Adrenal gland (tissue), 12 donors: Measurements from ENCODE around the gene EMP1. TPM values are rescaled to one million over a fixed set of nuclear protein-coding genes. Genes with fewer than 3 reads are reported as not detected.
"Not testable (repeated sequence)": the region's sequence is repeated elsewhere in the genome, so short reads cannot be mapped to it uniquely, and the experiment has no call there.

Experiments used
- DNase-seq, 7 donors: peaks; one replicate each; pipeline ENCODE4 v3.0.0-alpha.2; 2019 to 2020
- H3K27ac ChIP-seq, 5 donors: fragments of 200-600 bp; sonication (generic) in 4 of 5; 1 replicate in 3 of 5; 2 replicates in 2 of 5; pipeline versions ENCODE4 v1.5.1 to v1.8.0; 2016 to 2020; ENCODE audit warnings: mild to moderate bottlenecking in 1 of 5
- H3K27me3 ChIP-seq: fragments of 200-600 bp; 2 replicates; pipeline ENCODE4 v1.8.0; 2021
- H3K36me3 ChIP-seq, 2 donors: fragments of 200-600 bp; replicated peaks in 1 of 2; 1 replicate in 1 of 2; 2 replicates in 1 of 2; pipeline versions ENCODE4 v1.5.1 to v1.8.0; 2018 to 2022
- H3K4me1 ChIP-seq, 2 donors: fragments of 200-600 bp; replicated peaks in 1 of 2; 1 replicate in 1 of 2; 2 replicates in 1 of 2; pipeline versions ENCODE4 v1.5.1 to v1.8.0; 2018 to 2021
- H3K4me3 ChIP-seq, 4 donors: fragments of 200-600 bp; sonication (generic) in 3 of 4; one replicate each; pipeline ENCODE4 v1.5.1; 2016 to 2018
- H3K9me3 ChIP-seq, 3 donors: fragments of 200-600 bp; sonication (generic) in 1 of 3; replicated peaks in 1 of 3; 1 replicate in 2 of 3; 2 replicates in 1 of 3; pipeline versions ENCODE4 v1.5.1 to v1.8.0; 2016 to 2021
- POLR2A ChIP-seq, 2 donors: fragments of 450-650 bp; IDR thresholded peaks; one replicate each; pipeline ENCODE4 v1.6.1; 2017; ENCODE audit warnings: antibody characterized with exemption in 2 of 2, mild to moderate bottlenecking in 2 of 2, moderate library complexity in 1 of 2
- WGBS, 4 donors: extraction: QIAGEN DNeasy Blood & Tissue Kit in 2 of 4; methylation state at CpG; one replicate each; pipeline versions ENCODE4 v1.1.5 to v1.1.7; 2013 to 2017; 5-methylcytosine and 5-hydroxymethylcytosine counted together
- intact Hi-C, 2 donors: fragments of 100-400 bp; cut with DNase I; formaldehyde crosslinking; loops; one replicate each; pipeline versions ENCODE4 v1.14.1 to v1.15.0; 2022 to 2023
- polyA plus RNA-seq, 3 donors: library from polyadenylated mRNA; stranded (reverse); fragments of 200-250 nt in 2 of 3; fragments of 350-450 nt in 1 of 3; fragmentation: Illumina TruSeq in 1 of 3; extraction: RNeasy Lipid Tissue Mini Kit (QIAGEN cat#74804) in 1 of 3; gene quantifications; one replicate each; pipeline ENCODE4 v1.2.3, GENCODE V29; 2013 to 2014
- total RNA-seq, 9 donors: library from RNA; depleted of rRNA in 4 of 9; stranded (reverse); fragments of >200 nt in 4 of 9; fragments of 120-200 nt in 1 of 9; fragmentation: NEBNext Ultra II Directional in 1 of 9; extraction: Animal tissue kit (Norgen Biotek cat#: 25700) in 1 of 9; gene quantifications; one replicate each; pipeline versions ENCODE4 v1.1.0 to v1.2.4, GENCODE V29; 2013 to 2023
- TF ChIP-seq, protein P1 (sequence below), 6 experiments: fragments of 450-650 bp in 4 of 6; fragments of 200-600 bp in 2 of 6; sonication (generic) in 1 of 6; IDR thresholded peaks; 1 replicate in 5 of 6; 2 replicates in 1 of 6; pipeline versions ENCODE4 v1.5.1 to v1.8.0; 2016 to 2021; ENCODE audit warnings: antibody characterized with exemption in 6 of 6, mild to moderate bottlenecking in 2 of 6, moderate library complexity in 1 of 6
- donor health status: healthy with polysubstance abuse.
- donor health status: Bipolar disorder and iron deficiency.
- donor health status: DM: yes; HTN: yes; CAD: no.
- donor health status: DM: no; HTN: no; CAD: no.
- donor health status: DM: no; HTN: no; CAD: no.
- donor health status: DM: yes; HTN: yes; CAD: no.

Gene EMP1
- total and polyA plus RNA-seq, 12 donors: 10.0 to 129 (median 66.8) TPM

DNA sequence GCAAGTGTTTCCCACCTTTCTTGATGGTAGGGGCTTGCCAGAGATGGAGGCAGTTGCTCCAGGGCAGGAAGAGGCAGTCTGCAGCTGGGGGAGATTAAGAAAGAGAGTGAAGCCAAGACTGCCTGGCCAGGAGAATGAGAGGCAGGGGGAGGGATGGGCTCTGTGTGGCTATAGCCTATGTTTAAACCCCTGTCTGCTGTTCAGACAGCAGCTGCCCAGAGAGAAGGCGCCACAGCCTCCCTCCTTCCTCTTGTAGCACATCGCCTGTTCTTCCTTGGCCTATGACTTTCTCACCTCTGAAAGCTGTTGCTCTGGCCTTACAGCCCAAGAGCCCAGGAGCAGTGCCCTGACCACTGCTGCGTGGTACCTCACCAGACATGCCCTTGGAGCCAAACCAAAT is 61.7 kb downstream of the EMP1 start:
- 90 to 98% (median 94%) methylated on average over 3 of the region's 3 CpGs for WGBS, 4 donors
- intact Hi-C loops: no loop called here
- Histone ChIP-seq H3K4me1 (peaks cover 0 to 4% of the 10 kb centered on the region in 2 donors), H3K27me3 (no peaks in the 10 kb centered on the region), H3K36me3 (no peaks in the 10 kb centered on the region), H3K27ac (no peak overlapping the region), H3K4me3 (no peak overlapping the region), H3K9me3 (no peaks in the 10 kb centered on the region)
- no peak for DNase-seq
- TF ChIP-seq, protein P1, sequence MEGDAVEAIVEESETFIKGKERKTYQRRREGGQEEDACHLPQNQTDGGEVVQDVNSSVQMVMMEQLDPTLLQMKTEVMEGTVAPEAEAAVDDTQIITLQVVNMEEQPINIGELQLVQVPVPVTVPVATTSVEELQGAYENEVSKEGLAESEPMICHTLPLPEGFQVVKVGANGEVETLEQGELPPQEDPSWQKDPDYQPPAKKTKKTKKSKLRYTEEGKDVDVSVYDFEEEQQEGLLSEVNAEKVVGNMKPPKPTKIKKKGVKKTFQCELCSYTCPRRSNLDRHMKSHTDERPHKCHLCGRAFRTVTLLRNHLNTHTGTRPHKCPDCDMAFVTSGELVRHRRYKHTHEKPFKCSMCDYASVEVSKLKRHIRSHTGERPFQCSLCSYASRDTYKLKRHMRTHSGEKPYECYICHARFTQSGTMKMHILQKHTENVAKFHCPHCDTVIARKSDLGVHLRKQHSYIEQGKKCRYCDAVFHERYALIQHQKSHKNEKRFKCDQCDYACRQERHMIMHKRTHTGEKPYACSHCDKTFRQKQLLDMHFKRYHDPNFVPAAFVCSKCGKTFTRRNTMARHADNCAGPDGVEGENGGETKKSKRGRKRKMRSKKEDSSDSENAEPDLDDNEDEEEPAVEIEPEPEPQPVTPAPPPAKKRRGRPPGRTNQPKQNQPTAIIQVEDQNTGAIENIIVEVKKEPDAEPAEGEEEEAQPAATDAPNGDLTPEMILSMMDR (IDR thresholded peaks at IDR 0.05): no peak
- TF ChIP-seq POLR2A (IDR thresholded peaks at IDR 0.05): no peak

DNA sequence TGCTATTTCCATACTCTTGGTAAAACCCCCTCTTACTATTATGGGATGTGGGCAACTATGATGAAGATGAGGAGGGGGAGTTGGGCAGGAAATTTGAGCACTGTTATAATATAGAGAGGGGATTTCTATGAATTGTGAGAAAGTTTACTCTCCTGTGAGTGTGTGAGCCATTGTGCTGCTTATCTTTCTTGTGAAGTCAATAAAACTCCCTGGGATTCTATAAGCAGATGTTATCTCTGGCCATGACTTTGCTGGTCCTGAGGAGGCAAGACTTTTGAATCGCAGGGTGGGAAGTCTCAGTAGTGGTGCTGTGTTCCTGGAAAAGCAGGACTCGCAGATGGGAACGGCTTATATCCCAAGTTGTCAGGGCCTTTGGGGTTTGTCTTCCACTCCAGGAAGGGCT is 62.2 kb downstream of the EMP1 start:
- TF ChIP-seq POLR2A (IDR thresholded peaks at IDR 0.05): no peak
- TF ChIP-seq, protein P1 (IDR thresholded peaks at IDR 0.05): no peak
- no peaks in the 10 kb centered on the region for H3K9me3 ChIP-seq
- H3K36me3 ChIP-seq: no peaks in the 10 kb centered on the region
- 81 to 93% (median 85%) methylated on average over 3 of the region's 3 CpGs for WGBS, 4 donors
- no peak overlapping the region for H3K4me3 ChIP-seq
- H3K27ac ChIP-seq: no peak overlapping the region
- peaks cover 0 to 4% of the 10 kb centered on the region in 2 donors for H3K4me1 ChIP-seq
- DNase-seq: no peak
- no peaks in the 10 kb centered on the region for H3K27me3 ChIP-seq
- intact Hi-C loops: no loop called here

DNA sequence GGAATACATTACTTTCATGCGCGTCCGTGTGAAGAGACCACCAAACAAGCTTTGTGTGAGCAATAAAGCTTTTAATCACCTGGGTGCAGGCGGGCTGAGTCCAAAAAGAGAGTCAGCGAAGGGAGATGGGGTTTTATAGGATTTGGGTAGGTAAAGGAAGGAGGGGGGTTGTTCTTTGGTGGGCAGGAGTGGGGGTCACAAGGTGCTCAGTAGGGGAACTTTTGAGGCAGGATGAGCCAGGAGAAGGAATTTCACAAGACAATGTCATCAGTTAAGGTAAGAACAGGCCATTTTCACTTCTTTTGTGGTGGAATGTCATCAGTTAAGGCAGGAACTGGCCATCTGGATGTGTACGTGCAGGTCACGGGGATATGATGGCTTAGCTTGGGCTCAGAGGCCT is 63.1 kb downstream of the EMP1 start:
- H3K27me3 ChIP-seq, H3K4me1 ChIP-seq, H3K36me3 ChIP-seq, DNase-seq, H3K9me3 ChIP-seq, H3K4me3 ChIP-seq, H3K27ac ChIP-seq, intact Hi-C loops: not testable (repeated sequence)
- whole genome bisulfite sequencing, 4 donors: 88 to 98% (median 92%) methylated on average over 7 of the region's 7 CpGs

DNA sequence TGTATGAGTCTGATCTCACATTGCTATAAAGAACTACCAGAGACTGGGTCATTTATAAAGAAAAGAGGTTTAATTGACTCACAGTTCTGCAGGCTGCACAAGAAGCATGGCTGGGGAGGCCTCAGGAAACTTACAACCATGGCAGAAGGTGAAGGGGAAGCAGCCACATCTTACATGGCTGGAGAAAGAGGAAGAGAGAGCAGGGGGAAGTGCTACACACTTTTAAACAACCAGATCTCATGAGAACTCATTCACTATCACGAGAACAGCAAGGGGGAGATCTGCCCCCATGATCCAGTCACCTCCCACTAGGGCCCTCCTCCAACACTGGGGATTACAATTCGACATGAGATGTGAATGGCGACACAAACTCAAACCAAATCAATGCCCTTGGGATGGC is 71.3 kb downstream of the EMP1 start:
- DNase-seq, H3K4me1 ChIP-seq, H3K27me3 ChIP-seq, H3K9me3 ChIP-seq, H3K27ac ChIP-seq, H3K36me3 ChIP-seq, intact Hi-C loops, H3K4me3 ChIP-seq: not testable (repeated sequence)
- 61 to 75% (median 71%) methylated on average over 3 of the region's 3 CpGs for WGBS, 4 donors

DNA sequence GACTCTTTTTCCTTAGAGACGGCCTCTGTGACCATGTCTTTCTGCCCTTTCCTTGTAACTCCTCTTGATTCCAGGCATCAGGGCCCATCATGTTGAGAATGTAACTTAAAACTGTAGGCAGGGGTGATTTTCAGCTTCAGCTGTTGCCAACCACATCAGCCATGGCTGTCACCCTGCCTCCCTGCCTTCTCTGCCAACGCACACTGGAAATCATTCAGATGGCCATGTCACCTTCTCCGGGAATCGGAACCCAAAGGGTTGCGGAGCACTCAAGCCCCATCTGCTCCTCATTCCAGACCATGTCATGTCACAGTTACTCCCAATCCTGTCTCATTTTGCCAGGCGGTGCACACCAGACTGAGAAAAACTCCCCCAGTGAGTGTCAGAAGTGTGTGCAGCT is 72.1 kb downstream of the EMP1 start:
- no peaks in the 10 kb centered on the region for H3K36me3 ChIP-seq
- H3K27me3 ChIP-seq: no peaks in the 10 kb centered on the region
- H3K4me3 ChIP-seq: no peak overlapping the region
- no peak overlapping the region for H3K27ac ChIP-seq
- no peaks in the 10 kb centered on the region for H3K9me3 ChIP-seq
- DNase-seq: no peak
- intact Hi-C loops: no loop called here
- 90 to 95% (median 93%) methylated on average over 6 of the region's 6 CpGs for WGBS, 4 donors
- no peak for TF ChIP-seq POLR2A (IDR thresholded peaks at IDR 0.05)
- TF ChIP-seq, protein P1 (IDR thresholded peaks at IDR 0.05): no peak
- H3K4me1 ChIP-seq: no peaks in the 10 kb centered on the region

Other genes with a start within 250 kb of the EMP1 start
- not detected for gene GPRC5D, start 244.6 kb upstream of the EMP1 start, total RNA-seq
- gene GPRC5D, start 244.6 kb upstream of the EMP1 start, polyA plus RNA-seq: under 1 TPM in 2 of 3 donors, not detected in 1; 0.17 to 0.40 TPM
- gene HEBP1, start 196.5 kb upstream of the EMP1 start, total RNA-seq: 100 to 1,000 TPM in 4 of 9 donors, 10 to 100 TPM in 5; 34.3 to 165 (median 97.6) TPM
- 100 to 1,000 TPM in 1 of 3 donors, 10 to 100 TPM in 2; 53.3 to 142 (median 53.4) TPM for gene HEBP1, start 196.5 kb upstream of the EMP1 start, polyA plus RNA-seq
- 1 to 10 TPM; 4.0 to 9.9 (median 6.9) TPM for gene FAM234B, start 152.3 kb upstream of the EMP1 start, total RNA-seq
- gene FAM234B, start 152.3 kb upstream of the EMP1 start, polyA plus RNA-seq: 1 to 10 TPM in 1 of 3 donors, under 1 TPM in 2; 0.64 to 4.6 (median 0.67) TPM
- gene GSG1, start 93.1 kb upstream of the EMP1 start, total RNA-seq: not detected
- not detected for gene GSG1, start 93.1 kb upstream of the EMP1 start, polyA plus RNA-seq